Activated CD8-positive, alpha-beta memory T cell treated with anti-CD3 and anti-CD28 coated beads for 24 hours (primary cell): ENCODE data around the gene PWWP2B.

ENCODE experiments used
- DNase-seq: peaks from one replicate; pipeline ENCODE4 v3.0.0-alpha.2; 2020

Gene PWWP2B

DNA sequence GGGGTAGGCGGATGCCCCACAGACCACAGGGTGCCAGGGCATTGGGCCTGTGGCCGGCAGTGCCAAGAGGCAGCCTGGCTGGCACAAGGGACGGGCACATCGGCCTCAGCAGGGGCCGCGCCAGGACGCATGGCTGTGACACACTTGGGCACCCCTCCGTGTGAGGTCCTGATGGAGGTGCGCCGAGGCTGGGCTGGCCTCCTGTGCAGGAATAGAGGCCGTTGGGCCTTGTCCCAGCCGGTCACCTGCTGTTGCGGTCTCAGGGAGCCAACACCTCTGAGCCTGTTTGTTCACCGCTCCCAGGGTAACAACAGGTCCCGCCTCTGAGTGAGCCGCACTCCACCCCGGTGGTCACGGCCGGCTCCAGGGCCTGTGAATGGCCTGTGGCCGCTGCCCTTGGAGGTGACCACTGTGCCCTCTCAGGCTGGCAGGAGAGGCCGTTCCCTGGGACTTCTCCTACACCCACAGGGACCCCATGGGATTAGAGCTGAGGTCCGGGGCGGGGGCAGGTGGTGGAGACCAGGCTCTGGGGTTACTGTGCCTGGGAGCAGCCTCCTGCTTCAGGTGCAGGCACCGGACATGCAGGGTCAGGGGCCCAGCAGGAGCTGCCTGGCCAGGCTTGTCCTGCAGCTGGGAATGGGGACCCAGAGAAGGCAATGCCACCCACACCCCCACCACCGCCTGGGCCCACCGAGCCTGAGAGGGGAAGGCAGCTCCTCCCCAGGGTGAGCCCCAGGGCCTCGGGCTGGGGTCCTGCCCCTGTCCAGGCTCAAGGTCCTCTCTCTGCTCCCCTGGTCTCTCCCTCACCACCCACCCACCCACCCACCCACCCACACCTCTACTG is 12.0 kb downstream of the PWWP2B start:
- no peak for DNase-seq

DNA sequence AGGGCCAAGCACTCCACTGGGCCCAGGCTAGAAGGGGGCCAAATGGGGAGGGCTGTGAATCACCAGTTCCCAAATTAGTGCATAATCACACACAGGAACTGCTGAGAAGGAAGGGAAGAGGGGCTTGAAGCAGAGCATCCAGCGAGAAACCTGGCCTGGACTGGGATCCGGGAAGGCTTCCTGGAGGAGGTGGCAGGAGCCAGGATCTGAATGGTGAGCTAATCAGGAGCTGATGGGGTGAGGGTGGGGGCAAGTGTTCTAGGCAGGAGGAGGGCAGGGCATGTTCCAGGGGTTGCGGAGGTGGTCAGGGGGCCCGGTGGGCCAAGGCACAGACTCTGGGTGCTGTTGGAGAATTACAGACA is 12.6 kb downstream of the PWWP2B start:
- DNase-seq: no peak

DNA sequence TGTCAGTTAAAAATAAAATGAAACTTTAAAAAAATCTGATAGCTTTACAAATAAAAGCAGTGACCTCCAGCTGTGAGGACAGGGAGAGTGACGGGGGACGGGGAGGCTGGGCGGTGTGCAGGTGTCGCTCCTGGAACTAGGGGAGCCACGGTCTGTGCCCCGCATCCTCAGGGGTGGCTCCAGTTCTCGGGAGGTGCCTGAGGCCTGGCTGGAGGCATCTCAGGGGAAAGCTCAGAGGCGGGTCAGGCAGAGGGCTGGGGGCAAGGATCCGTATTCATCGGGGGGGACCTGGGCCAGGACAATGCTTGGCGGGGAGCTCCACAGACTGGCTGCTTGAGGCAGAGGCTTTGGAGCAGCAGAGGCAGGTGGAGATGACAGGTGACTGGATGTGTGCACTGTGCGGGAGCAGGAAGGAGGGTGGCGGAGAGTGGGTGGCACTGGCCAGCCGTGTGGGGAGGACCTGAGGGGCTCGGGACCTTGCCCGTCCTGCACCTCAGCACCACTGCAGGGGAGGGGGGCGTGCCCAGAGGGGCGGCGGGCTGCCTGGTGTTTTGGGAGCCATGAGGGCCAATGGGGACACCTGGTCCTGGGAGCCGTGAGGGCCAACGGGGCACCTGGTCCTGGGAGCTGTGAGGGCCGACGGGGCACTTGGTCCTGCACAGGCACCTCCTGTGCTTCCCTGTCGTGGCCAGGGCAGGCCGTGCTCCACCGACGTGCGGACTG is 13.2 kb downstream of the PWWP2B start:
- DNase-seq: no peak

DNA sequence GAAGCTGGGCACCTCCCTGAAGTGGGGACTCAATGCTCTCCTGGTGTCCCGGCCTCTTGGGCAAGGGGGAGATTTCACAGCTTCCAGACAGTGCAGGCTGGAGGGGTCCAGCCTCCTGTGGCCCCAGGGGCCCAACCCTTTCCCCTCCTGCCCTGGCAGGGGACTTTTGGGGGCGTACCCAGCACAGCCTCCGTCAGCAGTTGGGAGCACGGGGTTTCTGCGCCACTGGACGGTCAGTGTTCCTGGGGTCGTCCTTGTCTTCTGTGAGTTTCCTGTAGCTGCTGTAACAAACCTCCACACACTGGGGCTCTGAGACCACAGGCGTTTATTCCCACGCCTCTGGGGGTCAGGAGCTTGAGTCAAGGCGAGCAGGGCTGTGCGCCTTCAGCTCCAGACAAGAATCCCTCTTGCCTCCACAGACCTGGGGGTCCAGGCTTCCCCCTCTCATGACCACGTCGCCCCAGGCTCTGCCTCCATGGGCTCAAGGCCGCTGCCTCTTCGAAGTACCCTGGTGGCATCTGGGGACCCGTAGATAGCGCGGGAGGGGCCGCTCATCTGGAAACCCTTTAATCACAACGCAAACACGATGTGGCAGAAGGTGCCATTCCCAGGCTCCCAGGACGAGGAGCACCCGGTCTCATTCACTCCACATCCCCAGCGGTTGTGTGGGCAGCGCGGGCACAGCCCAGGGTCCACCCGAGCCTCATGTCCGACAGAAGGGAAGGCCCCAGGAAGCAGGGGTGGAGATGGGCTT is 14.0 kb downstream of the PWWP2B start:
- DNase-seq: no peak

DNA sequence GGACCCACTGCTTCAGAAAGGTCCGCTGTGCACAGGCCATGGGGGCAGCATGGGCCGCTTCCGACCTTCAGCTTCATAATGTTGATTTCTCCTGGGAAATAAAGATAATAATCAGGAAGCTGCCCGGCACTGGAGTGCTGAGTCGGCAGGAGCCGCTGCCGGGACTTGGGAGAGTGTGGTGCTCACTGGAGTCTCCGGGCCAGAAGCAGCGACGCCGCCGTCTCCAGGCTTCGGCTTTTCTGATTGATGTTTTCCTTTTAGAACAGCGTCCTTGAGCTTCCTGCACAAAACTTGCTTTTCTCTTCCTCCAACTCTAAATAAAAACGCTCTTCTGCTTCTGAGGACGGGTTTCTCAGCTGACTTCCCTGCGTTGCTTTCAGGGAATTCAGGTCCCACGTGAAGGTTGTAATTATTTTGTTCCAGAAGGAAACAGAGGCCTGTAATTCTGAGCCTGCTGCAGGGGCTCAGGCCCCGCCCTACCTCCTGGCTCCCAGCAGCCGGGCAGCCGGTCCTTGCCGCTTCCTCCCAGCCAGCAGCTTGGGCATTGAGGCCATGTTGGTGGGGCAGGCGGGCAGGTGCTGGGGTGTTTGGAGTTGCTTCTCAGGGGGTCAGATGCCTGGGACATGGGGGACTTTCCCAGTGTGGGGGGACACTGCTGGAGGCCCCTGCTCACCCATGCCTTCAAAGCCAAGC is 14.7 kb downstream of the PWWP2B start:
- DNase-seq: no peak

DNA sequence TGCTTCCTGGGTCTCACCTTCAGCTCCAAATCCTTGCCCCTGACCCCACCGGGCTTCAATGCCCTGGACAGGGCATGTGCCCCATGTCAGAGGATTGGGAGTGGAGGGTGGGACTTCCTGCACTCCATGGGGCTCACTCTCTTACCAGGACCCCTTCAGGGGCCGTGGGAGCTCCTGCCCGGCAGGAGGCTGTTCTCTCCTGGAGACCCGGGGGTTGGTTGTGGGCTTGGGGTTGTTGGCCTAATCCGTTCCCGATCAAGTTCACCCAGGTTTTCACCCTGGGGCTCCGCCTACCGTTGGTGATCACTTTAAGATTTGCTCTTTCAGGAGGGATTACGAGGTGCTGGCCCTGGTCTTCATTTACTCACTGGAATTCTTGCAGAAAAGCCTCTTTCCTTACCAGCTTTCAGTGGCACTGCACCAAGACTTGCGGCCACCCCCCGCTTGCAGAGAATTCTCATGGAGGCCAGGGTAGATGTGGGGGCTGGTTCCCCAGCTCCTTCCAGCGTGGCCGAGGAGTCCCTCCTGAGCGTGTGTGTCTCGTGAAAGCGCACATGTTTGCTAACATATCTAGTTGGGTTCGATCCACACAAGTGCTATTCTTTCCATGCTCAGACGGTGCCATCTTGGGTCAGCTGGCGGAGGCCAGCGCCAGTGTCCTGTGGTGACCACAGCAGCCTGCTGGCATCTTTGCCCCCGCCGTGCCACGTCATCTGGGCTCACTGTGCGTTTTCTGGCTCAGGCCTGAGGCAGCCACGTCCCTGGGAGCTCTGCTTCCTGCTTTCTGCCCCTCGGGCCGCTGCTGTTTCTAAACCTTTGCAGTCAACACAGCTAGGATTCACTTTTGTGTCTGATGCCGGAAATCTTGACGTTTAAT is 15.6 kb downstream of the PWWP2B start:
- no peak for DNase-seq

DNA sequence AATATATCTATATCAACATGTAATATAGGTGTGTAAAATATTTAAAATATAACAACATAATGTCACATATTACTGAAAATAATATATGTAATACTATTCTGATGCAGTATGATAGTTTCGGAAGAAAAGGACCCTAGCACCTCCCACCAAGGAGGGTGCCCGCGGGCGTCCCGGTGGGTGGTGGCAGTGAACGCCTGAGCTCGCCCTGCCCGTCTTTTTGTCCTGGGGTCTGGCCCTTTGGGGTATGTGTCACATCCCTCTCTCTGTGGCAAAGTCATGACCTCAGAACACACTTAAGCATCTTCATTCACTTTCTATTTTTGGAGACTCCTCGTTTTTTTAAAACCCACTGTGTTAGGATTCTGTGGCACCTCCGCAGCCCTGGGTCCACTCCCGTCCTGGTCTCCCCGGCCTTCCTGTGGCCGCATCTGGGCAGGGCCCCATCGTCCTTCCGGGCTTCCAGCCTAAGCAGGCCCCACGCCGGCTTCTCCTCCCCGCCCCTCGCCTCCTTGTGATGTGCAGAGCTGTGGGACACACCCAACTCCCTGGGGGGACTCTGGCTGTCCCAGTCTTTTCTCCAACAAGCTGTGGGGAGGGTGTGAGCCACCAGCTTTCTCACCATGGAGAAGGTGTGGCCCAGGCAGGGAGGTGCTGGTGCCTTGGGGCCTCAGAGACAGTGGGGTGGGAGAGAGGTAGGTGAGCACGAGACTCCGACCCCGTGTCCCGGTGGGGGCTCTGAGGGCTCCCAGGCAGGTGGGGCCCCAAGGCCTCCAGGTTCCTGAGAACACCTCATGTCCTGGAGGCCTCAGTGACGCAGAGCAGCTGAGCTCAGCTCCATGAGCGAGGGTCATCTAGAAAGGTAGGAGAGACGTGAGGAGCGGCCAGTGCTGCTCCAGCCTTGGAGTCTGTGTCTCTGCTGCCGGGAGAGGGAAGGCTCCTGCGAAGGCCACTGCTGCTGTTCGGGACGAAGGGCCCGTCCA is 16.5 kb downstream of the PWWP2B start:
- DNase-seq: no peak

DNA sequence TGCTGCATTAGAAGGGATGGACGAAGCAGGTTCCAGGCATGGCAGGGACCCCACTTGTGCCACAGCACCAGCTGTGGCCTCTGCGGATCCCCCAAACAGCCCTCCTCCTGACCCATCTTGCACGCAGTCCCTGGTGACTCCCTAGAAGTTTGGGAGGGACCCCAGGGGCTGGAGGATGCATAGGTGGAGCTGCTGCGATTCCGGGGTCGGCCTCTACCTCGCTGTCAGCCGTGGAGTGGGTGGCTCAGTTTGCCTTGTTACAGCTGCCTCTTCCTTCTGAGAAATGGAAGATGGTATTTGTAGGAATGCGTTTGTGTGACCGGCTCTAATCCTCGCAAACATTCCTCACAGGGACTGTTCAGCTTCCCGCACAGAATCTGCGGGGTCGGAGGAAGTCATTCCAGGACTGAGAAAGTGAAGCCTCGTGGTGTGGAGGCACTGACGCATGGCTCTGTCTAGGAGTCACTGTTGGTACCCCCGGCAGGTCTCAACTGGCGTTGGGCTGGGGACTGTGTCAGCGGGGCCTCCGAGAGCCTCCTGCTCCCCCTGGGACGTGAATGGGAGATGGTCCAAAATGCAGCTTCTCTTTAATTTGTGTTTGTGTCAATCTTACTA is 17.5 kb downstream of the PWWP2B start:
- DNase-seq: no peak

DNA sequence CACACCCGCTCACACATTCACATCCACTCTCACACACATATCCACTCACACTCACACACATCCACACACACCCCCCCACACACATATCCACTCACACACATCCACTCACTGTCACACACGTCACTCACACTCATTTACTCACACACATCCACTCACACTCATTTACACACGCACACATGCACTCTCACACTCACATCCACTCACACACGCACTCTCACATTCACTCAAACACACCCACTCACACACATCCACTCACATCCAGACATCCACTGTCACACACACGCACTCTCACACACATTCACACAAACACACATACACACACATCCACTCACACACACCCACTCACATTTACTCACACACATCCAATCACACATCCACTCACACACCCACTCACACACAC is 18.3 kb downstream of the PWWP2B start:
- DNase-seq: no peak

DNA sequence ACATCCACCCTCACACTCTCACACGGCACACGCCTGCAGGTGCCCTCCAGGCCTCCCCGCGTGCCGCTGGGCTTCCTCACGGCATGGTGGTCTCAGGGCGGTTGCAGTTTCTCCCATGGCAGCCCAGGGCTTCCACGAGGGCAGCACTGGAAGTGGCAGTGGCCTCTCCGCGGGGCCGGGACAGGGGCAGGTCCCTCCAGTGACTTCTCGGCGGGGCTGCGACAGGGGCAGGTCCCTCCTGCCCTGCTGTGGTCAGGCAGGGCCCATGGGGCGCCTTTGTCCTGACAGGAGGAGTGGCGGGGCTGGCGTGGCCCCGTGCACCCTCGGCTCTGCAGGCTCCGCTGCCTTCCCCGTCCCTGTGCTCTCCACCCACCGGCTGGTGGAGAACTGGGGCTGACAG is 19.0 kb downstream of the PWWP2B start:
- no peak for DNase-seq

DNA sequence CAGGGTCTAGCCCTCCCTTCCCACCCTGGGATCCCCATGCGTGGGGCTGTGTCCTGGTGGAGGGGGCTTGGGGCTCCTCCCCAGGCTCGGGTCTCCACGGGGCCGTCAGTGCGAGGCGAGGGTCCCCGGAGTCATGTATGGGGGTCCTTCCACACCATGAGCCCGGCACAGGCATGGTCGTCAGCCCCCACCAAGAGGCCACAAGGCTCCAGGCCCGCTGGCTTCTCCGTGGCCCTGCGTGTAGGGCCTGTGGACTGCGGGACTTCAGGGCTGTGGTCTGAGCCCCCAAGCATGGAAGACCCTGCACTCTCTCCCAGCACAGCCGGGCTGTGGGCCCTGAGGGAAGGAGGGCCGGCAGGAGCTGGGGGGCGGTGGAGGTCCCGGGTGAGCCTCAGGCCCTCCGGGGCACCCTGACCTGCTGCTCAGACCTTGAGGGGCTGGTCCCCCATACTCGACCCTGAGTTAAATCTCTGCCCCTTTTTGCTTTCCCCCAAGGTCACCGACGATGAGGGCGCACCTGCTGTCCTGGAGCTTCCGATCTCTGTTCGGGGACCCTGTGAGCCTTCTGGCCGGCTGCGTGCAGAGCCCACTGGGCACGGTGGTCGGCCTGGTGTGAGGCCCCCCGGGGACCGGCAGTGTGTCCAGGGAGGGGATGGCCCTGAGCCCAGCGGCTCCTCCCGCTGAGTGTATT is 19.7 kb downstream of the PWWP2B start:
- no peak for DNase-seq

DNA sequence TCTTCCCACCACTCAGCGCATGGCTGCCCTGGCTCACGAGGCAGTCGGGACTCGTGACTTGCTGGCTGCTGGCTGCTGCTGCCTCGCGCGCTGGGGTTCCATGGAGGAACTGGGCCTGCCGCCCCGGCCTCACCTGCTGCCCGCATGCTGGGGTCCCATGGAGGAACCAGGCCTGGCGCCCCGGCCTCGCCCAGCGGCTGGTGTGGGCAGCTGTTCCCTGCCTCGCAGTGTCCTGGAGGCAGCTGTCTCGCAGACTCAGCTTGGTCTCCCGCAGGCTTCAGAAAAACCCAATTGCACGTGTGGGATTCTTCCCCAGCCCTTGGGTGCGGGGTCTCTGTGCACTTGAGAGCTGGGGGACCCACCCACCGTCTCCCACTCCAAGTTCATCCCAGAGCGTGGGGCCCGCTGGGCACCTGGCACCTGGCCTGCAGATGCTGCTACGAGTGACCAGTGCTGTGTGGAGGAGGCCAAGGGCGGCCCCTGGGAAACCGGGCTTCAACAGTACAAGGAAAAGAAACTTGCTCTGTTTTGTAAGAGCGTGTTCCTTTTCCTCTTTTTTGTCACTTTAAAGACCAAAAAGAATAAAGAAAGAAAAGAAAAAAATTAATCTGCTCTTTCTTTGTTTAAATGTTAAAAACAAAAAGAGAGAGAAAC is 20.4 kb downstream of the PWWP2B start:
- no peak for DNase-seq

DNA sequence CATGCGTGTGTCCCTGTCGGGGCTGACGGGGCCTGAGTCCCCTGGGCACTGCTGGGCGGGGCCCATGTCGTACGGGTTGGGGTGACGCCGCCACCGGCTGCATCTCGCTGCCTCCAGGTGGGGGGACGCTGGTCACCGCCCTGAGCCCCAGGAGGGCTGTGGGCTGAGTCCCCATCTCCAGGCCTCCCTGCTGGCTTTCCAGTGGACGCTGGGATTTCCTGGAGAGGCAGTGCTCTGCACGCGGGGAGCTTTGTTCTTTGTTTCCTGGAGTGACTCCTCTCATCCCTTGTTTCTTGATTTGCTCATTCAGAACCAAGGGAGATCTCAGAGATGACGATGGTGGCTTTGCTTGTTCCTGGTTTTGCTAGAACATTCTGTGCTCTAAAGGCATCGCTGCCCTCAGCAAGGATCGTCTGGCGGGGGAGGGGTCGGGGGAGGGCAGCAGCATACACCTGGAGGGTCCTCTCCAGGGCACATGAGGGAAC is 21.0 kb downstream of the PWWP2B start:
- no peak for DNase-seq

DNA sequence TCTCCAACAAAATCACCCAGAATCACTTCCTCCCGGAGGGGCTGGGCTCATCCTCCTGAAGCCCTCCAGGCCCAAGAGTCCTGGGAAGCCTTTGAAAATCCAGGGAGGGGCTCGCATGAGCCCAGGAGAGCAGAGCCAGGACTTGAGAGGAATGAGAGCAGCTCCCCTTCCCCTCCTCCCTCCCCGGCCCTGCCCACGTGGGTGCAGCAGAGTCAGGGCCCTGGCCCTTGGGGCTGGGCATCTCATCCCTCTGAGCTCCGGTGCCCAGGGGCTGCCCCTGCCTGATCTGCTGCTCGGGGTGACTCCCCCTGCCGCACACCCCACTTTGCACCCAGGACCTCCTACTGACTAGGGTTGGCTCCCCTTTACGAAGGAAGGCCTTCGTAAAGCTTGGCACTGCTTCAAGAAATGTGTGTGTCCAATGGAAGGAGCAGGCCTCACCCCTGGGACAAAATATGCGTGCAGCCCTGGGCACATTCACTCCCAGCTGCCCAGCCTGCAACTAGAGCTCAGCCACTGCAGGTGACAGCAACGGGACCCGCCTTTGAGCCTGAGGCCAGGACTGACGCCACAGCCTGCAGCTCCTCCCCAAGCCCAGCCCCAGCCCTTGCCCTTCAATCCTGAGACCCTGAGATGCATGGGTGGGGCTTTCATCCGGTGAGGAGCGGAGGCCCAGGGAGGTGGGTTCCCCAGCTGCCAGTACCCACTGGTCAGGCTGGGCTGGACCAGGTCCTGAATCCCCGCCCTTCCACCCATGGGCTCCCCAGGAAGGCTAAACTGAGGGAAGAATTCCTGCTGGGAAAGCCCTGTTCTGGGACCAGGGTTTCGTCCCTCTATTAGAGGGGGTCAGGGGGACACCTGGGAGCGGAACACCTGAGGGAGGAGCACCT is 21.8 kb downstream of the PWWP2B start:
- no peak for DNase-seq

DNA sequence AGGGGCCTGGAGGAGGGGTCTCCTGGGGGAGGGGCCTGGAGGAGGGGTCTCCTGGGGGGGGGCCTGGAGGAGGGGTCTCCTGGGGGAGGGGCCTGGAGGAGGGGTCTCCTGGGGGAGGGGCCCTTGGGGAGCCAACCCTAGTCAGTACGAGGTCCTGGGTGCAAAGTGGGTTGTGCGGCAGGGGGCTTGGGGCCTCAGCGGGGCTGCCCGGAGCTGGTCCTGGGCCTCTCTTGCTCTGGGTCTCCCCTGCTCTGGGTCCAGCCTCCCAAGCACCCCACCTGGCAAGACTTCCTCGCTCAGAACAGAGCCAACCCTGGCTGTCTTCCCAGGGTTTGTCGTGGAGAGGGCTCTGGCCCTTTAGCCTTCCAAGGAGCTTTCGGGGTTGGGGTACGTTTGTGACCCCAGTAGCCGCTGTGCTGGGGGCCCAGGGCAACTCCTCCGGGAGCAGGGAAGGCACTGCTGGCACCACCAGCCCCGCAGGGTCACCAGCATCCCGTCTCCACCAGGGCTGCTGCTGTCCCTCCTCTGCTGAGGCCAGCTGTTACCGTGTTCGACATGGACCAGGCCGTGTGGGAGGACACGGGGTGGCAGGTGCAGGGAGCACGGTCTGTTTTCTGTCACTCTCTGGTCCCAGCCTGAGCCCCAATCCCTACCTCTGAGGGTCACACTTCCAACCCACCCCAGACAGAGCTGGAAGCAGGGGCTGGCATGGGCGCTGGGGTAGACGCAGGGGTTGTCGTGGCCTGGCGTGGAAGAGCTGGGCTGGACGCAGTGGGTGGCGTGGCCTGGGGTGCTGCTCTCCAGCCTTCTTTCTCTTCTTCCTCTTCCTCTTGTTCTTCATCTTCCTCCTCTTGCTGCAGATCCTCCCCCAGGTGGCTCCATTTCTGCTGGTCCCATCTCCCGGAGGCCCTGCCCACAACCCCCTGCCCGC is 22.8 kb downstream of the PWWP2B start:
- DNase-seq: no peak

DNA sequence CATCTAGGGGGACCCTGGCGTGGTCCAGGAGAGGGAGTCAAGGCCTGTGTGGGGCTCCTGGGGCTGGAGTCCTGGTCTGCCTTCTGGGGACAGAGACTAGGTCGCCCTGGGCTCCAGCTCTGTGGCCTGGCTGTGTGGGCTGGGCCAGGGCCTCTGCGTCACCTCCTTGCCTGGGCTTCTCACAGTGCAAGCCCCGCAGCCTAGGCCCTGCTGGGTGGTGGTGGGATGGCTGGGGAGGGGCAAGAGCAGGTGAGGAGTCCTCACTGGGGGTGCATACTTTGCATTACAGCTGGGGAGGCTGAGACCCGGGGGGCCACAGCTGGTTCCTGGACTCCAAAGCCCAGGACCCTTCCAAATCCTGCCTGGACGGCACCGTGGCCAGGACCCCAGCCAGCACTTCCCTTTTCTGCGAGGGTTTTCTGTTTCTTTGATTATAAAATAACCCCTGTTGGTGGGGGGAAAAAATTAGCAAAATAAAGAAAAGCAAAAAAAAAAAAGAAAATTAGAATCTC is 23.5 kb downstream of the PWWP2B start:
- DNase-seq: no peak
